ENCODE data around the gene SDC1. TPM values are rescaled to one million over a fixed set of nuclear protein-coding genes. Genes with fewer than 3 reads are reported as not detected.

The SDC1 gene
- polyA plus RNA-seq, 3 donors from 2014 or later, result not detected

GRCh38 chr2:20185176-20186022 lies 39.5 kb downstream of the SDC1 start:
- H3K4me1 Mint-ChIP-seq, result no peaks in the 10 kb centered on the region
- H3K4me3 Mint-ChIP-seq, result no peak overlapping the region
- H3K27ac Mint-ChIP-seq, result no peak overlapping the region
- H3K27me3 Mint-ChIP-seq (ENCODE audit: low read depth in 3 of 3), result peaks cover 0 to 7% (median 5%) of the 10 kb centered on the region in 3 donors
- H3K9me3 Mint-ChIP-seq, result no peaks in the 10 kb centered on the region
- no peak for DNase-seq
- H3K36me3 Mint-ChIP-seq, result no peaks in the 10 kb centered on the region

DNA sequence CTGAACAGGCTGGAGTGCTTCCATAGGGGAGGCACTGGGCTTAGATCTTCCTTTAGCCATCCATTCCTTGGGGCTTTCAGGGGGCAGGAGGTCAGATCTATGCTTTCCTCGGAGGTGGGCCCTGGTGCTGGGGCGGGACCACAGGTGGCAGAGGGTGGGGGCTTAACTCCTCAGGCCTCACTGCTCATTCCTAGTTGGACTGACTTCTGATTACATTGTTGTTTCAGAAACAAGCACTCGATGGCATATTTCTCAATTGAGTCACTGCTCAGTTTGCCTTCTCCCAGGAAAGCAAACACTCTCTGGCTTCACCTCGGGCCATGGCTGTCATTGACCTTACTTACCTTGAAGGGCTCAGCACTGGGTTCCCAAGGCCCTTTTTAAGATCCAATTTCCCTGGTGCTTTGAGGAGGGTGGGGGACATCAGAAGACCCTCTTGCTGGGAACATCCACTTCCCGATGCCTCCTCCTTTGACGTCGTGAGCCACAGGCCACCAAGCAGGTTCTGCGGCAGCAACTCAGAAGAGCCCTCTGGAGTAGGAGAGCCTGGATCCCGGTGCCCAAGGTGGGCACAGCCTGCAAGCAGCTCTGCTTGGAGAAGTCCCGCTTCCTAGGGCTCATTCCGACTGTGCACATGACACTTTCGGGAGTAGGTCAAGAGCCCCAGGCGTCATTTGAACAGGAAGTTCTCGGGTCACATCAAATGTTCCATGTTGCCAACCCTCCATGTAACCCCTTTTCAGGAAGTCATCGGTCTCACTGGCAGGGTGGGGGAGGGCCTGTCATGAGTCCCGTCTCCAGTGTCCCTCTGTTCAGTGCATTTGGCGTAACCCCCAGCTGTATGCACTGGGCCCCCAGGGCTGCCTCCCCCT lies 40.6 kb downstream of the SDC1 start:
- no peak overlapping the region for H3K27ac Mint-ChIP-seq
- H3K4me1 Mint-ChIP-seq, result no peaks in the 10 kb centered on the region
- no peak for DNase-seq
- H3K9me3 Mint-ChIP-seq, result no peaks in the 10 kb centered on the region
- peaks cover 0 to 5% (median 3%) of the 10 kb centered on the region in 3 donors for H3K27me3 Mint-ChIP-seq (ENCODE audit: low read depth in 3 of 3)
- no peak overlapping the region for H3K4me3 Mint-ChIP-seq
- no peaks in the 10 kb centered on the region for H3K36me3 Mint-ChIP-seq

GRCh38 chr2:20183373-20183772 lies 41.6 kb downstream of the SDC1 start:
- Mint-ChIP-seq H3K27me3 (ENCODE audit: low read depth in 3 of 3) (peaks cover 0 to 5% (median 3%) of the 10 kb centered on the region in 3 donors), H3K27ac (no peak overlapping the region), H3K36me3 (no peaks in the 10 kb centered on the region), H3K4me3 (no peak overlapping the region), H3K9me3 (no peaks in the 10 kb centered on the region), H3K4me1 (no peaks in the 10 kb centered on the region)
- DNase-seq, result no peak

GRCh38 chr2:20182241-20182931 lies 42.5 kb downstream of the SDC1 start:
- no peak overlapping the region for H3K27ac Mint-ChIP-seq
- peaks cover 0 to 4% (median 3%) of the 10 kb centered on the region in 3 donors for H3K27me3 Mint-ChIP-seq (ENCODE audit: low read depth in 3 of 3)
- no peaks in the 10 kb centered on the region for H3K36me3 Mint-ChIP-seq
- no peaks in the 10 kb centered on the region for H3K4me1 Mint-ChIP-seq
- H3K4me3 Mint-ChIP-seq, result no peak overlapping the region
- DNase-seq, result no peak
- H3K9me3 Mint-ChIP-seq, result no peaks in the 10 kb centered on the region

- Mint-ChIP-seq H3K4me1 (no peaks in the 10 kb centered on the region), H3K36me3 (no peaks in the 10 kb centered on the region), H3K27me3 (ENCODE audit: low read depth in 3 of 3) (peaks cover 0 to 4% (median 3%) of the 10 kb centered on the region in 3 donors), H3K4me3 (no peak overlapping the region), H3K27ac (no peak overlapping the region), H3K9me3 (no peaks in the 10 kb centered on the region)
- DNase-seq, result no peak
Measured at GRCh38 chr2:20181761-20182160, 43.2 kb downstream of the SDC1 start.

- peaks cover 0 to 4% (median 3%) of the 10 kb centered on the region in 3 donors for H3K27me3 Mint-ChIP-seq (ENCODE audit: low read depth in 3 of 3)
- no peaks in the 10 kb centered on the region for H3K4me1 Mint-ChIP-seq
- no peak overlapping the region for H3K4me3 Mint-ChIP-seq
- no peak overlapping the region for H3K27ac Mint-ChIP-seq
- H3K9me3 Mint-ChIP-seq, result no peaks in the 10 kb centered on the region
- DNase-seq, result no peak
- H3K36me3 Mint-ChIP-seq, result no peaks in the 10 kb centered on the region
Measured at GRCh38 chr2:20180676-20181648, 44.0 kb downstream of the SDC1 start.

GRCh38 chr2:20179755-20180594 lies 45.0 kb downstream of the SDC1 start:
- DNase-seq, result no peak
- H3K27me3 Mint-ChIP-seq (ENCODE audit: low read depth in 3 of 3), result peaks cover 0 to 4% (median 3%) of the 10 kb centered on the region in 3 donors
- no peak overlapping the region for H3K4me3 Mint-ChIP-seq
- H3K27ac Mint-ChIP-seq, result no peak overlapping the region
- no peaks in the 10 kb centered on the region for H3K4me1 Mint-ChIP-seq
- no peaks in the 10 kb centered on the region for H3K36me3 Mint-ChIP-seq
- no peaks in the 10 kb centered on the region for H3K9me3 Mint-ChIP-seq

GRCh38 chr2:20179466-20179754 lies 45.5 kb downstream of the SDC1 start:
- no peaks in the 10 kb centered on the region for H3K9me3 Mint-ChIP-seq

DNA sequence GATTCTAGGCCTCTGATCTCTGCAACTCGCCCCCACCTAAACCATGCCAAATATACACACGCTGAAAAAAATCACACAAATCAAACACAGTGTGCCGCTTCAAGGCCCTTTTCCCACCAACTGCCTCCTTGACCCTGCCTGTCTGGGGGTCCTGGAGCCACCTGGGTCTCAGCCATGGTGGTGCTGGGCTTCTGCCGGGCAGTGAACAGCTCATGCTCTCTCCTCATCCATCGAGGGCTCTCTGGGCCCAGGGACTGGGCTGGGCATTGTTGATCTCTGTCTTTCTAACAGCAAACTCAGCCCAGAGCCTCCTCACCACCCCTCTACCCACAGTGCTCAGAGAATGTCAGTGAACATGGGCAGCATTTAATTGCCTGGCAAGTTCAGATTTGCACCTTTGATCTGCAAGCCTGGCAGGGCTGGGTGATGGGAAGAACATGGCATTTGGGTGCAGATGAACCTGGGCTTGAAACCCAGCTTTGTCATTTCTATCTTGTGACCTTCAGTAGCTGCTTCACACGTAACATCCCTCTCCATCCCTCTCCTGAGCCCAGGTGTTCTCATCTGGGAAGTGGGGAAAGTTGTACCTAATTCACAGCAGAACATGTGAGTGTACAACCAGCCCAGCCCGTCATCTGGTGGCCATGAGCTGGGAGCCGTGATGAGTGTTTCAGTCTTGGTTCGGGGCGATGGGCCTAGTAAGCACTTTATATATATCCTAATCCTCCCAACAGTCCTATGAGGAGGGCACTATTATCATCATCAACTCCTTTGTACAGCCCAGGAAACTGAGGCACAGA lies 46.1 kb downstream of the SDC1 start:
- Mint-ChIP-seq H3K4me3 (no peak overlapping the region), H3K27ac (no peak overlapping the region), H3K9me3 (no peaks in the 10 kb centered on the region), H3K27me3 (ENCODE audit: low read depth in 3 of 3) (peaks cover 0 to 4% (median 3%) of the 10 kb centered on the region in 3 donors), H3K36me3 (no peaks in the 10 kb centered on the region), H3K4me1 (no peaks in the 10 kb centered on the region)
- no peak for DNase-seq

More at GRCh38 chr2:20179466-20179754, 45.5 kb downstream of the SDC1 start:
- Mint-ChIP-seq H3K36me3 (no peaks in the 10 kb centered on the region), H3K27me3 (ENCODE audit: low read depth in 3 of 3) (peaks cover 0 to 4% (median 3%) of the 10 kb centered on the region in 3 donors), H3K4me3 (no peak overlapping the region), H3K27ac (no peak overlapping the region), H3K4me1 (no peaks in the 10 kb centered on the region)
- no peak for DNase-seq

DNA sequence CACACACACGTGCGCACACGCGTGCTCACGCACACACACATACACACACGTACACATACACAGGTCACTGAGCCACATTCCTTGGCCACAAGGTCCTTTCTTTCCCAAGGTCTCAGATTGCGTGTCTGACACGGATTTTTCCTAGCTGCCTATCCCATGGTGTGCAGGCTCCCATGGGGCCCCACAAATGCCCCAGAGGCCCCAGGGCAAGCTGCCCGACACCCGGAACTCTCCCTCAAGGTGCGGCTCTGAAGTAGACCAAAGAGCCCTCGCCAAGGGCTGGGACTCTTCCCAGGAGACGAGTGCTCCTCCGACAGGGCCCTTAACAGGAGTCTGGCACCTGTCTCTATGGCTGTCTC lies 46.7 kb downstream of the SDC1 start:
- Mint-ChIP-seq H3K36me3 (no peaks in the 10 kb centered on the region), H3K27ac (no peak overlapping the region), H3K4me1 (no peaks in the 10 kb centered on the region), H3K4me3 (no peak overlapping the region), H3K27me3 (ENCODE audit: low read depth in 3 of 3) (peaks cover 0 to 4% (median 3%) of the 10 kb centered on the region in 3 donors), H3K9me3 (no peaks in the 10 kb centered on the region)
- no peak for DNase-seq

GRCh38 chr2:20177556-20178248 lies 47.2 kb downstream of the SDC1 start:
- DNase-seq, result no peak
- H3K4me1 Mint-ChIP-seq, result no peaks in the 10 kb centered on the region
- H3K27ac Mint-ChIP-seq, result no peak overlapping the region
- H3K9me3 Mint-ChIP-seq, result no peaks in the 10 kb centered on the region
- H3K4me3 Mint-ChIP-seq, result no peak overlapping the region
- H3K27me3 Mint-ChIP-seq (ENCODE audit: low read depth in 3 of 3), result peaks cover 0 to 4% (median 3%) of the 10 kb centered on the region in 3 donors
- no peaks in the 10 kb centered on the region for H3K36me3 Mint-ChIP-seq
